Gastrocnemius medialis (tissue), 4 donors: ENCODE data around the gene ABHD10. TPM values are rescaled to one million over a fixed set of nuclear protein-coding genes. Genes with fewer than 3 reads are reported as not detected.

Experiments
- ATAC-seq, 2 donors: fragments of 150-250 bp; one replicate each; pipeline ENCODE4 v1.9.1; 2016
- DNase-seq, 2 donors: peaks; one replicate each; pipeline ENCODE4 v3.0.0-alpha.2; 2019
- H3K27ac ChIP-seq, 4 donors: fragments of 200-600 bp; sonication (generic); 1 replicate in 1 of 4; 2 replicates in 3 of 4; pipeline ENCODE4 v1.5.1; 2016 to 2018; ENCODE audit warnings: mild to moderate bottlenecking in 2 of 4, moderate library complexity in 1 of 4
- H3K27me3 ChIP-seq, 3 donors: fragments of 200-600 bp; sonication (generic) in 2 of 3; 1 replicate in 1 of 3; 2 replicates in 2 of 3; pipeline versions ENCODE4 v1.5.1 to v1.6.0; 2016 to 2019; ENCODE audit warnings: mild to moderate bottlenecking in 1 of 3, moderate library complexity in 1 of 3
- H3K36me3 ChIP-seq, 2 donors: fragments of 200-600 bp; sonication (generic) in 1 of 2; one replicate each; pipeline ENCODE4 v1.5.1; 2017 to 2018
- H3K4me1 ChIP-seq, 2 donors: fragments of 200-600 bp; sonication (generic) in 1 of 2; one replicate each; pipeline ENCODE4 v1.5.1; 2016 to 2017; ENCODE audit warnings: mild to moderate bottlenecking in 2 of 2
- H3K4me3 ChIP-seq, 4 donors: fragments of 200-600 bp; sonication (generic) in 3 of 4; 1 replicate in 1 of 4; 2 replicates in 3 of 4; pipeline ENCODE4 v1.5.1; 2016 to 2019; ENCODE audit warnings: mild to moderate bottlenecking in 2 of 4
- H3K9me3 ChIP-seq, 3 donors: fragments of 200-600 bp; sonication (generic) in 2 of 3; 1 replicate in 1 of 3; 2 replicates in 2 of 3; pipeline ENCODE4 v1.5.1; 2016 to 2019
- POLR2A ChIP-seq, 2 donors: fragments of 450-650 bp; IDR thresholded peaks; one replicate each; pipeline ENCODE4 v1.6.1; 2017; ENCODE audit warnings: antibody characterized with exemption in 2 of 2, mild to moderate bottlenecking in 2 of 2, moderate library complexity in 2 of 2
- in situ Hi-C, 4 donors: fragments of 200-750 bp; cut with MboI; loops; one replicate each; pipeline versions ENCODE4 v1.15.0 to v1.8.0; 2017; ENCODE audit warnings: low sequenced_read_pairs in 4 of 4
- intact Hi-C: fragments of 100-400 bp; cut with DNase I; formaldehyde crosslinking; loops from one replicate; pipeline ENCODE4 v1.15.1; 2023; ENCODE audit warnings: low total_unique reads
- total RNA-seq, 4 donors: library from RNA; depleted of rRNA; stranded (reverse); fragments of >200 nt; gene quantifications; one replicate each; pipeline versions ENCODE4 v1.1.0 to v1.2.3, GENCODE V29; 2016
- TF ChIP-seq, protein P1 (sequence below), 5 experiments: fragments of 450-650 bp in 3 of 5; fragments of 200-600 bp in 2 of 5; sonication (generic) in 2 of 5; IDR thresholded peaks in 4 of 5; conservative IDR thresholded peaks in 1 of 5; 1 replicate in 4 of 5; 2 replicates in 1 of 5; pipeline ENCODE4 v1.5.1; 2016 to 2019; ENCODE audit warnings: antibody characterized with exemption in 5 of 5, mild to moderate bottlenecking in 3 of 5, moderate library complexity in 3 of 5

The ABHD10 gene
- total RNA-seq, 4 donors from 2014 or later, result 6.3 to 13.3 (median 9.0) TPM

DNA sequence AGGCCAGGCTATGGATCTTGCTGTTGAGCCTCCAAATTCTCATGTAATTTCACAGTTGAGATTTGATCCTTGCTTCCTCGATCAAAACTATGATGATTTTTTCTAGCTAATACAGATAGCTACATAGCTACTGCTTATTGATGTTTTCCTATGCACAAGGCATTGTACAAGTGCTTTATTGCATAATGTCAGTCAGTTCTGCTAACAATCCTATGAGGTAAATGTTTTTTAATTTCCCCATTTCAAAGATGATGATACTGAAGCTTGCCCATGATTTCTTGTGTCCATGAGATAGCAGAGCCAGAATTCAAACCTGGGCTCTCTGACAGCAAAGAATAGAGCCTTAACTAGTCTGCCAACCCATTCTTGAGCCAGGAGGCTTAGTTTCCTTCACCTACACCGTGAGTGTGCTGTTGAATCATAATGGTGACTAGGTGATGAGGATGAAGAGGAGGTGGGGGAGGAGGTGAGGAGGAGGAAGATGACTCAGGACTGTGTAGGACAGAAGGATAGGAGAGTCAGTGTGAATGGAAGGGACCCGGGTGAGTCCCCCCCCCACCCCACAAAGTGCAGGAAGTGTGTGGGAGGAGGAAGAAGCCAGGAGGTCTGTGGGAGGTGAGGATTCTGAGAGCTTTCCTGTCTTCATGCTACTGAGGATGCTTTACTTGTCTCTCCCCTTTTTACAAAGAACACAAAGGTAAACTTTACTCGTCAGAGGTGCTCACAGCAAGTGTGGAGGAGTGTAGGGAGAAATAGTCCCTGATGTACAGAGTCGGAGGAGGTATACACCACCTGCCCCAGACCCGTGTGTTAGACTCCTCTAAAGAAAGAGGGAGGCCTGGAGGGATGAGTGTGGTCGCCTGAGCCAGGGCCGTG, 23.5 kb downstream of the ABHD10 start:
- no peak for DNase-seq

DNA sequence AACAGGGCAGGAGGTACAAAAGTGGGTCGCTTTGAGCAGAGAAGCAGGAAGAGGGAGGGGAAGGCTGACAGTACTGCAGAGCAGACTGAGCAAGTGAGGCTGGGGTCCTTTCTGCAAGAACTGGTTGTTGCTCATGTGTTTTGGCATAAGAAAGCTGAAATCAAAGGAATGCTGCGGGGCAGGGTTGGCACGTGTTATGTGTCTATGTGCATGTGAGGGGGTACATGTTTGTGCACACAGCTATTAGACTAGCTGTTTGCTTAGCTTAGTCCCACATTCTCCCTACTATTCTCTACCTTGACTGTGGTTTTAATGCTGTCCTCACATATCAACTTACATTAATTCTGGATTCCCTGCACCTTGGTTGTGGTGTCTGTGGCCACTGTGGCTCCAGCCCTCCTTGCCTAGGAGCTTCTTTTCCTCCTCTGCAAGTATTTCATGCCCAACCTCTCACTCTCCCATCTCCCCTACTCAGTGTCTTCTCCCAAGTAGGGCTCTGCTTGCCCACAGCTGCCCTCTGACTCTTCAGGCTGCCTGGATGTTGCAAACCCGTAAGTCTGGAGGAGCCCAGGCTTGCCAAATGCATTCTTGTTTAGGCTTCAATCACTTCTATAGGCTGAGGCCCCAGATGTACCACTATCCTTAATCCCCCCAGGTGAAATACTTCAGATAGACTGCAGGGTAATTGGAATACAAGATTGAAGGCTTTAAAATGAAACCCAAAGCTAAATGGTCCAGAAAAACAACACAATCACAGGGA, 24.7 kb downstream of the ABHD10 start:
- Histone ChIP-seq H3K9me3 (no peaks in the 10 kb centered on the region), H3K36me3 (no peaks in the 10 kb centered on the region), H3K4me3 (no peak overlapping the region), H3K27me3 (peaks cover 4 to 23% (median 19%) of the 10 kb centered on the region in 3 donors), H3K4me1 (peaks cover 5% of the 10 kb centered on the region in 2 donors), H3K27ac (no peak overlapping the region)
- intact Hi-C loops, result no loop called here
- TF ChIP-seq, protein P1, sequence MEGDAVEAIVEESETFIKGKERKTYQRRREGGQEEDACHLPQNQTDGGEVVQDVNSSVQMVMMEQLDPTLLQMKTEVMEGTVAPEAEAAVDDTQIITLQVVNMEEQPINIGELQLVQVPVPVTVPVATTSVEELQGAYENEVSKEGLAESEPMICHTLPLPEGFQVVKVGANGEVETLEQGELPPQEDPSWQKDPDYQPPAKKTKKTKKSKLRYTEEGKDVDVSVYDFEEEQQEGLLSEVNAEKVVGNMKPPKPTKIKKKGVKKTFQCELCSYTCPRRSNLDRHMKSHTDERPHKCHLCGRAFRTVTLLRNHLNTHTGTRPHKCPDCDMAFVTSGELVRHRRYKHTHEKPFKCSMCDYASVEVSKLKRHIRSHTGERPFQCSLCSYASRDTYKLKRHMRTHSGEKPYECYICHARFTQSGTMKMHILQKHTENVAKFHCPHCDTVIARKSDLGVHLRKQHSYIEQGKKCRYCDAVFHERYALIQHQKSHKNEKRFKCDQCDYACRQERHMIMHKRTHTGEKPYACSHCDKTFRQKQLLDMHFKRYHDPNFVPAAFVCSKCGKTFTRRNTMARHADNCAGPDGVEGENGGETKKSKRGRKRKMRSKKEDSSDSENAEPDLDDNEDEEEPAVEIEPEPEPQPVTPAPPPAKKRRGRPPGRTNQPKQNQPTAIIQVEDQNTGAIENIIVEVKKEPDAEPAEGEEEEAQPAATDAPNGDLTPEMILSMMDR (IDR thresholded peaks at IDR 0.05 in 4 of 5, conservative IDR thresholded peaks at IDR 0.05 in 1 of 5), result no peak
- no peak for TF ChIP-seq POLR2A (IDR thresholded peaks at IDR 0.05)
- no peak for ATAC-seq
- DNase-seq, result no peak
- in situ Hi-C loops, result no loop called here

More for the DNA sequence above, 23.5 kb downstream of the ABHD10 start:
- no peaks in the 10 kb centered on the region for H3K9me3 ChIP-seq
- TF ChIP-seq, protein P1 (IDR thresholded peaks at IDR 0.05 in 4 of 5, conservative IDR thresholded peaks at IDR 0.05 in 1 of 5), result no peak
- no peak for TF ChIP-seq POLR2A (IDR thresholded peaks at IDR 0.05)
- H3K4me3 ChIP-seq, result no peak overlapping the region
- intact Hi-C loops (no loop called here), in situ Hi-C loops (no loop called here)
- peaks cover 4 to 25% (median 19%) of the 10 kb centered on the region in 3 donors for H3K27me3 ChIP-seq
- H3K27ac ChIP-seq, result no peak overlapping the region
- H3K36me3 ChIP-seq, result no peaks in the 10 kb centered on the region
- peaks cover 5 to 6% of the 10 kb centered on the region in 2 donors for H3K4me1 ChIP-seq
- no peak for ATAC-seq

DNA sequence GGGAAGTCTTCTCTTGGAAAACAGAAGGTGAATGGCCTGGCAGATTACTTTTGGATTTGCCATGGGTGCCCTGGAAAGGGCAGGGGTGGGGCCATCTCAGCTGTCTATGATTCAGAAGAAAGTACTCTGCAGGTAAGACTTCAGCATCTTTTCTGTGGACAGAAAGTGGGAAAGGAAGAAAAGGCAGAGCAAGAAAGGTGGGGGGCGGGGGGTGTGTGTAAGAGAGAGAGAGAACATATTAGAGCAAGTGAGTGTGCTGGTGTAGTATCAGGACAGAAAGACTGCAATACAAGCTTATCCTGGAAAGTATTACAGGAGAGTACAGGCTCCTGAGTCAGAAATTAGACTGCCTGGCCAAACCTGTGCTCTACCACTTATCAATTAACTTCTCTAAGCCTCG, 25.4 kb downstream of the ABHD10 start:
- H3K9me3 ChIP-seq, result no peaks in the 10 kb centered on the region
- H3K4me1 ChIP-seq, result peaks cover 0 to 2% of the 10 kb centered on the region in 2 donors
- H3K27me3 ChIP-seq, result peaks cover 4 to 19% (median 16%) of the 10 kb centered on the region in 3 donors
- DNase-seq, result no peak
- H3K27ac ChIP-seq, result no peak overlapping the region
- no peak for TF ChIP-seq POLR2A (IDR thresholded peaks at IDR 0.05)
- TF ChIP-seq, protein P1 (IDR thresholded peaks at IDR 0.05 in 4 of 5, conservative IDR thresholded peaks at IDR 0.05 in 1 of 5), result no peak
- ATAC-seq, result no peak
- no peak overlapping the region for H3K4me3 ChIP-seq
- intact Hi-C loops, result no loop called here
- no peaks in the 10 kb centered on the region for H3K36me3 ChIP-seq
- in situ Hi-C loops, result no loop called here

DNA sequence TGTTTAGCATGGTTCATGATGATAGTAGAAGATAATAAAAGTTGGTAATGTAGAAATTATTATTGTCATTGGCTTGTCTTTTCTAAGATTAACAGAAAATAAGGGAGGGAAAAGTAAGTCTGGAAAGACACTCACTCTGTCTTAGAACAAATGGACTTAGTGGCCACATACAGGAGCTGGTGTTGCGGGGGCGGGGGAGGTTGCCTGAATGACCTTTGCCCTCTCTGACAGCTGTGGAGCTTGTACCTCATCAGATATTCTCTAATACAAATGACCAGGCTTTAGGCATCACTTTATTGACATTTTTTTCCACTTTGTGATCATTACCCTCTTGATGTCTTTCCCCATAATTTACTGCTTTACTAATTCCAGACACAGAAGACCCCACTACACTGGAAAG, 25.8 kb downstream of the ABHD10 start:
- Histone ChIP-seq H3K27ac (no peak overlapping the region), H3K4me3 (no peak overlapping the region), H3K36me3 (no peaks in the 10 kb centered on the region), H3K27me3 (peaks cover 4 to 14% (median 11%) of the 10 kb centered on the region in 3 donors), H3K9me3 (no peaks in the 10 kb centered on the region), H3K4me1 (no peaks in the 10 kb centered on the region)
- TF ChIP-seq, protein P1 (IDR thresholded peaks at IDR 0.05 in 4 of 5, conservative IDR thresholded peaks at IDR 0.05 in 1 of 5), result no peak
- no peak for TF ChIP-seq POLR2A (IDR thresholded peaks at IDR 0.05)
- in situ Hi-C loops, result no loop called here
- DNase-seq (no peak), ATAC-seq (no peak)
- intact Hi-C loops, result no loop called here
